NCI-H1417 treated with DMSO at 0.1 percent for 48 hours (cell line): ENCODE data around the gene ASGR2.
"Not testable (repeated sequence)": the region's sequence is repeated elsewhere in the genome, so short reads cannot be mapped to it uniquely, and the experiment has no call there.

Experiments used
- DNase-seq: peaks from one replicate; lab custom pipeline; 2025; lab: John Stamatoyannopoulos, UW

ASGR2 gene

GRCh38 chr17:7114241-7114874 lies at the start of gene ASGR2:
Gene ASGR2, minus strand, starts transcription at chr17:7114822. Its CDS starts 582 bp downstream, at chr17:7114240.
- DNase-seq: no peak

- not testable (repeated sequence) for DNase-seq
These were observed 44.9 kb upstream of the ASGR2 start for GRCh38 chr17:7159571-7159970.

- not testable (repeated sequence) for DNase-seq
These were observed 43.8 kb upstream of the ASGR2 start for GRCh38 chr17:7158424-7158823.

GRCh38 chr17:7156342-7156940 lies 41.8 kb upstream of the ASGR2 start:
- no peak for DNase-seq

GRCh38 chr17:7147772-7148171 lies 33.1 kb upstream of the ASGR2 start:
- DNase-seq: no peak

GRCh38 chr17:7146115-7146514 lies 31.5 kb upstream of the ASGR2 start:
- no peak for DNase-seq

GRCh38 chr17:7144213-7144612 lies 29.6 kb upstream of the ASGR2 start:
- DNase-seq: no peak

GRCh38 chr17:7141824-7142223 lies 27.2 kb upstream of the ASGR2 start:
- DNase-seq: no peak

- no peak for DNase-seq
These were observed 24.8 kb upstream of the ASGR2 start for GRCh38 chr17:7139400-7139799.

- DNase-seq: no peak
These were observed 24.3 kb upstream of the ASGR2 start for GRCh38 chr17:7138800-7139381.

- DNase-seq: no peak
These were observed 22.7 kb upstream of the ASGR2 start for GRCh38 chr17:7137171-7137943.

- DNase-seq: peak; percentile 0
These were observed 21.8 kb upstream of the ASGR2 start for GRCh38 chr17:7136266-7136877.

- DNase-seq: no peak
These were observed 19.3 kb upstream of the ASGR2 start for GRCh38 chr17:7133916-7134315.

GRCh38 chr17:7133424-7133823 lies 18.8 kb upstream of the ASGR2 start:
- DNase-seq: no peak

GRCh38 chr17:7132511-7133094 lies 18.0 kb upstream of the ASGR2 start:
- no peak for DNase-seq

- no peak for DNase-seq
These were observed 16.8 kb upstream of the ASGR2 start for GRCh38 chr17:7131423-7131791.

GRCh38 chr17:7130621-7131422 lies 16.2 kb upstream of the ASGR2 start:
- DNase-seq: no peak

- DNase-seq: no peak
These were observed 14.7 kb upstream of the ASGR2 start for GRCh38 chr17:7129311-7129710.

GRCh38 chr17:7128160-7128559 lies 13.5 kb upstream of the ASGR2 start:
- DNase-seq: no peak

GRCh38 chr17:7127501-7127900 lies 12.9 kb upstream of the ASGR2 start:
- DNase-seq: not testable (repeated sequence)

GRCh38 chr17:7126386-7126785 lies 11.8 kb upstream of the ASGR2 start:
- DNase-seq: not testable (repeated sequence)
